ENCODE data around the gene ADORA2B. TPM values are rescaled to one million over a fixed set of nuclear protein-coding genes. Genes with fewer than 3 reads are reported as not detected.

The ADORA2B gene
- total and polyA plus RNA-seq, 2 of the 8 experiments (the other 6 are each of a cell fraction or from before 2014, with no cell fraction given): 2.6 to 8.2 TPM

DNA sequence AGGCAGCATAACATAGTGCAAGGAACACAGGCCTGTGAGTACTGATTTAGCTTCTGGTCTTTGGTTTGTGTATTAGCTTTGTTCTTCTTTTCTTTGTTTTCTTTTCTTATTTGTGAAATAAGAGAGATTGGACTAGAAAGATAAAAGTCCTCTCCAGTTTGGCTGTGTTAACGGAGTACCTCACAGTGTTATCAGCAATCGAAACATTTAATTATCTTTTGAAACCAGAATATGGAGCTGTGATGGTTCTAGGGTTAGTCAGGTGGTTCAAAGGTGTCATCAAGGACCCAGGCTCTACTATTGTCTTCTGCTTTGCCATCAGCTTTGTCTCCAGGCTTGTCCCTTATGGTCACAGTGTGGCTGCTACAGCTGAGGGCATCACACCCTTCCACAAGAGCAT lies 25.6 kb downstream of the ADORA2B start (continued):
- TF ChIP-seq, protein P1, sequence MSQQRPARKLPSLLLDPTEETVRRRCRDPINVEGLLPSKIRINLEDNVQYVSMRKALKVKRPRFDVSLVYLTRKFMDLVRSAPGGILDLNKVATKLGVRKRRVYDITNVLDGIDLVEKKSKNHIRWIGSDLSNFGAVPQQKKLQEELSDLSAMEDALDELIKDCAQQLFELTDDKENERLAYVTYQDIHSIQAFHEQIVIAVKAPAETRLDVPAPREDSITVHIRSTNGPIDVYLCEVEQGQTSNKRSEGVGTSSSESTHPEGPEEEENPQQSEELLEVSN (IDR thresholded peaks at IDR 0.05): no peak
- TF ChIP-seq CHD2 (IDR thresholded peaks at IDR 0.05; ENCODE audit: low read length): no peak
- TF ChIP-seq, protein P2, sequence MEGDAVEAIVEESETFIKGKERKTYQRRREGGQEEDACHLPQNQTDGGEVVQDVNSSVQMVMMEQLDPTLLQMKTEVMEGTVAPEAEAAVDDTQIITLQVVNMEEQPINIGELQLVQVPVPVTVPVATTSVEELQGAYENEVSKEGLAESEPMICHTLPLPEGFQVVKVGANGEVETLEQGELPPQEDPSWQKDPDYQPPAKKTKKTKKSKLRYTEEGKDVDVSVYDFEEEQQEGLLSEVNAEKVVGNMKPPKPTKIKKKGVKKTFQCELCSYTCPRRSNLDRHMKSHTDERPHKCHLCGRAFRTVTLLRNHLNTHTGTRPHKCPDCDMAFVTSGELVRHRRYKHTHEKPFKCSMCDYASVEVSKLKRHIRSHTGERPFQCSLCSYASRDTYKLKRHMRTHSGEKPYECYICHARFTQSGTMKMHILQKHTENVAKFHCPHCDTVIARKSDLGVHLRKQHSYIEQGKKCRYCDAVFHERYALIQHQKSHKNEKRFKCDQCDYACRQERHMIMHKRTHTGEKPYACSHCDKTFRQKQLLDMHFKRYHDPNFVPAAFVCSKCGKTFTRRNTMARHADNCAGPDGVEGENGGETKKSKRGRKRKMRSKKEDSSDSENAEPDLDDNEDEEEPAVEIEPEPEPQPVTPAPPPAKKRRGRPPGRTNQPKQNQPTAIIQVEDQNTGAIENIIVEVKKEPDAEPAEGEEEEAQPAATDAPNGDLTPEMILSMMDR (IDR thresholded peaks at IDR 0.05; ENCODE audit: control extremely low read depth in 1 of 3, insufficient read depth in 1 of 3, low read depth in 1 of 3, low read length in 3 of 3): no peak
- no peak for TF ChIP-seq SIN3A (conservative IDR thresholded peaks at IDR 0.05 in 1 of 2, IDR thresholded peaks at IDR 0.05 in 1 of 2; ENCODE audit: low read depth in 1 of 2, low read length in 2 of 2)
- TF ChIP-seq CEBPB (IDR thresholded peaks at IDR 0.05; ENCODE audit: low read depth, low read length): no peak
- no peak for TF ChIP-seq EGR1 (IDR thresholded peaks at IDR 0.05; ENCODE audit: borderline replicate concordance, low read depth, low read length)
